GM11168 (cell line): ENCODE measurements around the gene PRCD.

Source experiments
- in situ Hi-C: fragments of 300-500 bp; cut with MboI; formaldehyde crosslinking; loops from one replicate; pipeline ENCODE4 v1.12.0; 2022; ENCODE audit warnings: low sequenced_read_pairs; ENCODE audit not compliant: unreplicated experiment

The PRCD gene

GRCh38 chr17:76537578-76538280, 2.1 kb upstream of the PRCD start, which contains the start of gene CYGB:
Gene CYGB, minus strand, starts transcription at chr17:76537709. Its CDS starts 167 bp downstream, at chr17:76537542.
- in situ Hi-C loops, result no loop called here

- in situ Hi-C loops, result no loop called here
Measured at GRCh38 chr17:76538281-76538931, 1.4 kb upstream of the PRCD start.

- in situ Hi-C loops, result no loop called here
Measured at GRCh38 chr17:76538941-76539570, 788 bp upstream of the PRCD start.

GRCh38 chr17:76540381-76541300, 797 bp downstream of the PRCD start:
- in situ Hi-C loops, result no loop called here

- in situ Hi-C loops, result no loop called here
Measured at GRCh38 chr17:76541739-76542454, 2.1 kb downstream of the PRCD start.

- in situ Hi-C loops, result no loop called here
Measured at GRCh38 chr17:76542566-76542971, 2.7 kb downstream of the PRCD start.

GRCh38 chr17:76542984-76543383, 3.1 kb downstream of the PRCD start:
- in situ Hi-C loops, result no loop called here

GRCh38 chr17:76543482-76543825, 3.6 kb downstream of the PRCD start:
- in situ Hi-C loops, result no loop called here

- in situ Hi-C loops, result no loop called here
Measured at GRCh38 chr17:76543826-76544545, 4.1 kb downstream of the PRCD start.

GRCh38 chr17:76544546-76545365, 4.9 kb downstream of the PRCD start:
- in situ Hi-C loops, result no loop called here

- in situ Hi-C loops, result no loop called here
Measured at GRCh38 chr17:76545918-76546555, 6.2 kb downstream of the PRCD start.

GRCh38 chr17:76546556-76547182, 6.8 kb downstream of the PRCD start:
- in situ Hi-C loops, result no loop called here

- in situ Hi-C loops, result no loop called here
Measured at GRCh38 chr17:76547183-76547641, 7.4 kb downstream of the PRCD start.

- in situ Hi-C loops, result no loop called here
Measured at GRCh38 chr17:76547642-76548202, 7.9 kb downstream of the PRCD start.

- in situ Hi-C loops, result no loop called here
Measured at GRCh38 chr17:76548378-76549214, 8.8 kb downstream of the PRCD start.

GRCh38 chr17:76549215-76549518, 9.3 kb downstream of the PRCD start:
- in situ Hi-C loops, result no loop called here
